Chondrocyte (in vitro differentiated cells): Measurements from ENCODE around the gene KCNJ5. TPM values are rescaled to one million over a fixed set of nuclear protein-coding genes. Genes with fewer than 3 reads are reported as not detected.
"Not testable (repeated sequence)": the region's sequence is repeated elsewhere in the genome, so short reads cannot be mapped to it uniquely, and the experiment has no call there.

ENCODE experiments used
- DNase-seq: peaks from one replicate; pipeline ENCODE4 v3.0.0; 2021; ENCODE audit warnings: mixed read lengths, low spot score
- H3K27ac Mint-ChIP-seq: one replicate; pipeline ENCODE4 v1.8.0; 2021; ENCODE audit warnings: mild to moderate bottlenecking, moderate library complexity, mixed read lengths; ENCODE audit not compliant: unreplicated experiment
- H3K27me3 Mint-ChIP-seq: 2 replicates; pipeline ENCODE4 v1.8.0; 2021; ENCODE audit warnings: low read depth, mixed read lengths
- H3K36me3 Mint-ChIP-seq: 2 replicates; pipeline ENCODE4 v1.8.0; 2021; ENCODE audit warnings: low read depth, mixed read lengths
- H3K4me1 Mint-ChIP-seq: 2 replicates; pipeline ENCODE4 v1.8.0; 2021; ENCODE audit warnings: low read depth, mild to moderate bottlenecking, mixed read lengths
- H3K4me3 Mint-ChIP-seq: one replicate; pipeline ENCODE4 v1.8.0; 2021; ENCODE audit warnings: mild to moderate bottlenecking, moderate library complexity, mixed read lengths; ENCODE audit not compliant: unreplicated experiment
- H3K9me3 Mint-ChIP-seq: 2 replicates; pipeline ENCODE4 v1.8.0; 2021; ENCODE audit warnings: low read depth, mixed read lengths
- CTCF ChIP-seq: fragments of 200-600 bp; sonication (generic); IDR thresholded peaks from 2 replicates; pipeline ENCODE4 v1.5.0; 2021; ENCODE audit warnings: antibody characterized with exemption, mild to moderate bottlenecking, moderate library complexity
- total RNA-seq: library from RNA; stranded (reverse); gene quantifications from 3 replicates; pipeline ENCODE4 v1.2.1, GENCODE V29; 2021

The KCNJ5 gene
- total RNA-seq, 1 donor from 2014 or later: 0.15 TPM

DNA sequence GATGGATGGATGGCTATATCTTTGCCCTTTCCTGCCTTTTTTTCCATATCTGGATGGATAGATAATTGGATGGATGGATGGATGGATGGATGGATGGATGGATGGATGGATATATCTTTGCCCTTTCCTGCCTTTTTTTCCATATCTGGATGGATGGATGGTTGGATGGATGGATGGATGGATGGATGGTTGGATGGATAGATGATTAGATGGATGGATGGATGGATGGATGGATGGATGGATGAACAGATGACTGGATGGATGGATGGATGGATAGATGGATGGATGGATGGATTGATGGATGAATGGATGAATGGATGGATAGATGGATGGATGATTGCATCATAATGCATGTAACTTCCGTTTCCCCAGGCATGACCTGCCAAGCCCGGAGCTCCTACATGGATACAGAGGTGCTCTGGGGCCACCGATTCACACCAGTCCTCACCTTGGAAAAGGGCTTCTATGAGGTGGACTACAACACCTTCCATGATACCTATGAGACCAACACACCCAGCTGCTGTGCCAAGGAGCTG lies 24.9 kb downstream of the KCNJ5 start:
- Mint-ChIP-seq H3K27ac (no peak overlapping the region), H3K9me3 (peaks cover 10% of the 10 kb centered on the region), H3K27me3 (peaks cover 11% of the 10 kb centered on the region), H3K4me3 (no peak overlapping the region), H3K36me3 (peaks cover 1% of the 10 kb centered on the region), H3K4me1 (peaks cover 7% of the 10 kb centered on the region)
- DNase-seq: no peak
- no peak for TF ChIP-seq CTCF

GRCh38 chr11:128916681-128917080 lies 25.5 kb downstream of the KCNJ5 start:
- H3K27me3 Mint-ChIP-seq: peaks cover 12% of the 10 kb centered on the region
- no peaks in the 10 kb centered on the region for H3K36me3 Mint-ChIP-seq
- H3K4me1 Mint-ChIP-seq: peaks cover 7% of the 10 kb centered on the region
- no peak for TF ChIP-seq CTCF
- DNase-seq: no peak
- H3K4me3 Mint-ChIP-seq: no peak overlapping the region
- no peak overlapping the region for H3K27ac Mint-ChIP-seq
- peaks cover 8% of the 10 kb centered on the region for H3K9me3 Mint-ChIP-seq

DNA sequence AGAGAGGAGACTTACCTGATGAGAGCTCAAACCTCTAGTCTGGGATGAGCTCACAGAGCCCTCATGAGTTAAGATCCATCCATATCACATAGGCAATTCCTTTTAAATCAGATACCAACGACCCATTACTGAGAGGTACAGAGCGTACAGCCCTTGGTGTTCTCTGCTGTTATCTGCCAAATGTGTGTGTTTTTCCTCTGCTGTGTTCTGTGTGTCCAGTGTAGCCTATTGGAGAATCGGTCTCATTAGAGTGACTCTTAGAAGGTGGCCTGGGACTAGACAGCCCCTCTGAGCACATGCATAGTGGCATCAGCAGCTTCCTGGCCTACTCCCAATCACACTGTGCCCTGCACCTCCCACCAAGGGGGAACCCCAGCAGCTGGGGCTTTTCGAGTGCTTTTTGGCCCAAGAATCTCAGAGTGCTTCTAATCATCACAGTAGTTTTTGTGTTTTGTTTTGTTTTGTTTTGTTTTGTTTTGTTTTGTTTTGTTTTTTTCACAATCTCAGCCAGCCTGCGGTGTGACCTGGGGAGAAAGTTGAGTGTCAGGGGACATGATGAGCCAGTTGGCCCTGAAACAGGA lies 26.1 kb downstream of the KCNJ5 start:
- H3K4me3 Mint-ChIP-seq: no peak overlapping the region
- peaks cover 7% of the 10 kb centered on the region for H3K4me1 Mint-ChIP-seq
- no peak for TF ChIP-seq CTCF
- no peaks in the 10 kb centered on the region for H3K36me3 Mint-ChIP-seq
- peaks cover 8% of the 10 kb centered on the region for H3K9me3 Mint-ChIP-seq
- peaks cover 12% of the 10 kb centered on the region for H3K27me3 Mint-ChIP-seq
- no peak for DNase-seq
- no peak overlapping the region for H3K27ac Mint-ChIP-seq

- TF ChIP-seq CTCF: no peak
- H3K36me3 Mint-ChIP-seq: no peaks in the 10 kb centered on the region
- DNase-seq: no peak
- H3K9me3 Mint-ChIP-seq: peaks cover 8% of the 10 kb centered on the region
- H3K4me1 Mint-ChIP-seq: peaks cover 7% of the 10 kb centered on the region
- peaks cover 8% of the 10 kb centered on the region for H3K27me3 Mint-ChIP-seq
- H3K27ac Mint-ChIP-seq: no peak overlapping the region
- no peak overlapping the region for H3K4me3 Mint-ChIP-seq
These were observed 28.1 kb downstream of the KCNJ5 start for GRCh38 chr11:128919216-128919615.

GRCh38 chr11:128919635-128920034 lies 28.5 kb downstream of the KCNJ5 start:
- DNase-seq, H3K4me1 Mint-ChIP-seq, H3K9me3 Mint-ChIP-seq, H3K4me3 Mint-ChIP-seq, H3K27me3 Mint-ChIP-seq, H3K27ac Mint-ChIP-seq, H3K36me3 Mint-ChIP-seq: not testable (repeated sequence)

DNA sequence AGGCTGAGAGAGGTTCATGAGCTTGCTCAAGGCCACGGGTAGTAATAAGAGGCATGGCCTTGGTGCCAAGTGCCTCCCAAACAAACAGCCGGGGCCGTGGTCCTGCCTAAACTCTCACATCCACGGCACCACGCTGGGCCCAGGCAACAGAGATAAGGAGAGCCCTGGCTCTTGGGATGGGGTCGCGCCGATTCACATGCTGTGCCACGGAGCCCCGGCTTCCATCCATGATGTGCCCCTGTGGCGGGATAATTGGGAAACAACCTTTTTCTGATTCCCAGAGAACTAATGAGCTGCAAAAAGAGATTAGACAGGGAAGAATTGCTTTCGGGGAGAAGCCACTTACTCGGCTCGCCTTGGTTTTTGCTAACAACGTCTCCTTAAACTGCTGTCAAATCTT lies 29.5 kb downstream of the KCNJ5 start:
- DNase-seq: no peak
- Mint-ChIP-seq H3K27ac (no peak overlapping the region), H3K36me3 (no peaks in the 10 kb centered on the region), H3K4me3 (no peak overlapping the region), H3K9me3 (peaks cover 5% of the 10 kb centered on the region), H3K27me3 (peaks cover 14% of the 10 kb centered on the region), H3K4me1 (no peaks in the 10 kb centered on the region)
- no peak for TF ChIP-seq CTCF
